DOHH2 (cell line): Measurements from ENCODE around the gene VKORC1L1.
"Not testable (repeated sequence)": the region's sequence is repeated elsewhere in the genome, so short reads cannot be mapped to it uniquely, and the experiment has no call there.

Source experiments
- CTCF ChIP-seq: fragments of 200-600 bp; sonication (generic); IDR thresholded peaks from one replicate; pipeline ENCODE4 v1.5.1; 2014; ENCODE audit warnings: antibody characterized with exemption, mild to moderate bottlenecking, low read depth, low read length; ENCODE audit not compliant: poor library complexity, severe bottlenecking
- EZH2phosphoT487 ChIP-seq: fragments of 200-600 bp; sonication (generic); IDR thresholded peaks from 2 replicates; pipeline ENCODE4 v1.6.1; 2017; ENCODE audit warnings: borderline replicate concordance, mild to moderate bottlenecking, antibody characterized with exemption, low read length, moderate library complexity, mixed read lengths

DNA sequence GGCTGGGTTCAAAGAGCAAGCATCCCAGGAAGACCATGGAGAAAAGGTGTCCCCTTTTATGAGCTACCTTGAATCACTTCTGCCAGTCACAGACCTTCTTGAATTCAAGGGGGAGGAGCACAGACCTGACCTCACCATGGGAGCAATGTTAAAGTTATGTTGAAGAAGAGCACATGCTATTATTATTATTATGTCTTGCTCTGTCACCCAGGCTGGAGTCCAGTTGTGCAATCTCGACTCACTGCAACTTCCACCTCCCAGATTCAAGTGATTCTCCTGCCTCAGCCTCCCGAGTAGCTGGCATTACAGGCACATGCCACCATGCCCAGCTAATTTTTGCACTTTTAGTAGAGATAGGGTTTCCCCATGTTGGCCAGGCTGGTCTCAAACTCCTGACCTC lies 5.2 kb upstream of the VKORC1L1 start:
- not testable (repeated sequence) for TF ChIP-seq CTCF, EZH2phosphoT487
